SJSA1 (cell line): ENCODE data around the gene LINC01488. TPM values are rescaled to one million over a fixed set of nuclear protein-coding genes. Genes with fewer than 3 reads are reported as not detected.

Source experiments
- DNase-seq, 2 experiments: peaks; one replicate each; pipeline ENCODE4 v3.0.0-alpha.2; 2015 to 2020; ENCODE audit warnings: low spot score in 2 of 2, low read depth in 1 of 2
- H3K27ac ChIP-seq: fragments of 250-450 bp; sonication (Bioruptor Pico); 2 replicates; pipeline ENCODE4 v1.5.1; 2020; ENCODE audit warnings: mild to moderate bottlenecking, moderate library complexity
- H3K27me3 ChIP-seq: fragments of 250-450 bp; sonication (Bioruptor Pico); replicated peaks from 2 replicates; pipeline ENCODE4 v1.5.1; 2020; ENCODE audit warnings: mild to moderate bottlenecking, moderate library complexity
- H3K36me3 ChIP-seq: fragments of 250-450 bp; sonication (Bioruptor Pico); 2 replicates; pipeline ENCODE4 v1.5.1; 2020; ENCODE audit warnings: mild to moderate bottlenecking
- H3K4me1 ChIP-seq: fragments of 250-450 bp; sonication (Bioruptor Pico); replicated peaks from 2 replicates; pipeline ENCODE4 v1.6.1; 2021; ENCODE audit warnings: mild to moderate bottlenecking
- H3K4me3 ChIP-seq: fragments of 250-450 bp; sonication (Bioruptor Pico); 2 replicates; pipeline ENCODE4 v1.5.1; 2020; ENCODE audit warnings: mild to moderate bottlenecking
- H3K9me3 ChIP-seq: fragments of 250-450 bp; sonication (Bioruptor Pico); replicated peaks from 2 replicates; pipeline ENCODE4 v1.5.1; 2020; ENCODE audit warnings: mild to moderate bottlenecking
- total RNA-seq: library from RNA; depleted of rRNA; stranded (reverse); fragments of >200 nt; shearing (Covaris generic); gene quantifications from 2 replicates; pipeline ENCODE4 v1.2.3, GENCODE V29; 2014; rRNA removed

LINC01488 gene
- total RNA-seq, result 0.05 TPM in 1 of 2 replicates, not detected in the other

- Histone ChIP-seq H3K27ac (no peak within 1 kb of the TSS), H3K4me1 (peaks cover 14% of the 10 kb centered on the region), H3K9me3 (no peaks in the 10 kb centered on the region), H3K36me3 (no peaks in the 10 kb centered on the region), H3K27me3 (no peaks in the 10 kb centered on the region), H3K4me3 (no peak within 1 kb of the TSS)
- no peak for DNase-seq
Observed at GRCh38 chr11:69481393-69481844, at the start of gene LINC01488. LINC01488 (plus strand) TSS chr11:69481663.

GRCh38 chr11:69431893-69432738 is 49.3 kb upstream of the LINC01488 start:
- Histone ChIP-seq H3K27ac (peak overlapping the region; percentile 30), H3K36me3 (no peaks in the 10 kb centered on the region), H3K27me3 (no peaks in the 10 kb centered on the region), H3K4me1 (peaks cover 36% of the 10 kb centered on the region), H3K4me3 (no peak overlapping the region), H3K9me3 (no peaks in the 10 kb centered on the region)
- peak; percentile 81 to 92 for DNase-seq

- Histone ChIP-seq H3K27me3 (no peaks in the 10 kb centered on the region), H3K4me1 (peaks cover 47% of the 10 kb centered on the region), H3K9me3 (no peaks in the 10 kb centered on the region), H3K4me3 (no peak overlapping the region), H3K36me3 (no peaks in the 10 kb centered on the region), H3K27ac (no peak overlapping the region)
- DNase-seq, result no peak
Observed at GRCh38 chr11:69433741-69434140, 47.7 kb upstream of the LINC01488 start.

GRCh38 chr11:69434471-69434931 is 47.0 kb upstream of the LINC01488 start:
- Histone ChIP-seq H3K27me3 (no peaks in the 10 kb centered on the region), H3K27ac (no peak overlapping the region), H3K4me3 (no peak overlapping the region), H3K36me3 (no peaks in the 10 kb centered on the region), H3K9me3 (no peaks in the 10 kb centered on the region), H3K4me1 (peaks cover 47% of the 10 kb centered on the region)
- no peak for DNase-seq

GRCh38 chr11:69435161-69435986 is 46.1 kb upstream of the LINC01488 start:
- no peak overlapping the region for H3K27ac ChIP-seq
- DNase-seq, result no peak
- no peaks in the 10 kb centered on the region for H3K9me3 ChIP-seq
- no peaks in the 10 kb centered on the region for H3K36me3 ChIP-seq
- peaks cover 50% of the 10 kb centered on the region for H3K4me1 ChIP-seq
- no peak overlapping the region for H3K4me3 ChIP-seq
- H3K27me3 ChIP-seq, result no peaks in the 10 kb centered on the region

GRCh38 chr11:69436041-69436982 is 45.2 kb upstream of the LINC01488 start:
- no peak for DNase-seq
- Histone ChIP-seq H3K36me3 (no peaks in the 10 kb centered on the region), H3K4me3 (no peak overlapping the region), H3K27me3 (no peaks in the 10 kb centered on the region), H3K4me1 (peaks cover 47% of the 10 kb centered on the region), H3K27ac (no peak overlapping the region), H3K9me3 (no peaks in the 10 kb centered on the region)

GRCh38 chr11:69437001-69437875 is 44.2 kb upstream of the LINC01488 start:
- peak; percentile 94 to 97 for DNase-seq
- Histone ChIP-seq H3K4me1 (peaks cover 47% of the 10 kb centered on the region), H3K27me3 (no peaks in the 10 kb centered on the region), H3K36me3 (no peaks in the 10 kb centered on the region), H3K4me3 (no peak overlapping the region), H3K27ac (peak overlapping the region; percentile 51), H3K9me3 (no peaks in the 10 kb centered on the region)

- no peak for DNase-seq
- no peaks in the 10 kb centered on the region for H3K36me3 ChIP-seq
- peaks cover 47% of the 10 kb centered on the region for H3K4me1 ChIP-seq
- no peaks in the 10 kb centered on the region for H3K27me3 ChIP-seq
- peak overlapping the region; percentile 51 for H3K27ac ChIP-seq
- no peaks in the 10 kb centered on the region for H3K9me3 ChIP-seq
- H3K4me3 ChIP-seq, result no peak overlapping the region
Observed at GRCh38 chr11:69437876-69438205, 43.6 kb upstream of the LINC01488 start.

GRCh38 chr11:69438286-69438920 is 43.1 kb upstream of the LINC01488 start:
- no peaks in the 10 kb centered on the region for H3K27me3 ChIP-seq
- peaks cover 47% of the 10 kb centered on the region for H3K4me1 ChIP-seq
- DNase-seq, result no peak
- H3K36me3 ChIP-seq, result no peaks in the 10 kb centered on the region
- H3K9me3 ChIP-seq, result no peaks in the 10 kb centered on the region
- H3K4me3 ChIP-seq, result no peak overlapping the region
- no peak overlapping the region for H3K27ac ChIP-seq

GRCh38 chr11:69439127-69439526 is 42.3 kb upstream of the LINC01488 start:
- H3K27ac ChIP-seq, result no peak overlapping the region
- H3K36me3 ChIP-seq, result no peaks in the 10 kb centered on the region
- no peak for DNase-seq
- H3K27me3 ChIP-seq, result no peaks in the 10 kb centered on the region
- H3K9me3 ChIP-seq, result no peaks in the 10 kb centered on the region
- H3K4me3 ChIP-seq, result no peak overlapping the region
- H3K4me1 ChIP-seq, result peaks cover 54% of the 10 kb centered on the region

- Histone ChIP-seq H3K4me3 (no peak overlapping the region), H3K27me3 (no peaks in the 10 kb centered on the region), H3K27ac (no peak overlapping the region), H3K9me3 (no peaks in the 10 kb centered on the region), H3K36me3 (no peaks in the 10 kb centered on the region), H3K4me1 (peaks cover 58% of the 10 kb centered on the region)
- DNase-seq, result no peak
Observed at GRCh38 chr11:69439651-69440464, 41.6 kb upstream of the LINC01488 start.
